IPS-NIHi7 (cell line): ENCODE results near the gene RSPH6A.
"Not testable (repeated sequence)": the region's sequence is repeated elsewhere in the genome, so short reads cannot be mapped to it uniquely, and the experiment has no call there.

Experiments
- DNase-seq: peaks from one replicate; pipeline ENCODE4 v3.0.0; 2012; ENCODE audit warnings: mixed read lengths; ENCODE audit errors: extremely low spot score

RSPH6A gene

DNA sequence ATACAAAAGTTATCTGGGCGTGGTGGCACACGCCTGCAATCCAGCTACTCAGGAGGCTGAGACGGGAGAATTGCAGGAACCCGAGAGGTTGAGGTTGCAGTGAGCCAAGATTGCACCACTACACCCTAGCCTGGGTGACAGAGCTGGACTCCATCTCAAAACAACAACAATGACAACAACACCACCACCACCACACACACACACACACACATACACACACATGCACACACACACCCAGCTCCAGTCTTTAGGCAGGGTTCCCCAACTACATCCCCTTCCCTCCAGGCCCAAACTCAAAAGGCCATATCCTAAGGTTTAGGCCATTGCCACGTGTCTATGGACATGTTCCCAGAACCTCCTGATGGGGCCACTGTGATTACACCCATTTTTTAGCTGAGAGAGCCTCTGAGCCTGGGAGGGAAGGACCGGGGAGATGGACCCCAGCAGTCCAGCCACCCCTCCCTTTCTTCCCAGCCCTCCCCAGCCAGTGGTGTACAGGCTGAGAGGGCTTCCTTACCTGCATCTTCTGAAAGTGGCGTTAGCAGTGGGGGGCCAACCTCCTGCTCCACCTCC, 13.4 kb downstream of the RSPH6A start:
- no peak for DNase-seq

DNA sequence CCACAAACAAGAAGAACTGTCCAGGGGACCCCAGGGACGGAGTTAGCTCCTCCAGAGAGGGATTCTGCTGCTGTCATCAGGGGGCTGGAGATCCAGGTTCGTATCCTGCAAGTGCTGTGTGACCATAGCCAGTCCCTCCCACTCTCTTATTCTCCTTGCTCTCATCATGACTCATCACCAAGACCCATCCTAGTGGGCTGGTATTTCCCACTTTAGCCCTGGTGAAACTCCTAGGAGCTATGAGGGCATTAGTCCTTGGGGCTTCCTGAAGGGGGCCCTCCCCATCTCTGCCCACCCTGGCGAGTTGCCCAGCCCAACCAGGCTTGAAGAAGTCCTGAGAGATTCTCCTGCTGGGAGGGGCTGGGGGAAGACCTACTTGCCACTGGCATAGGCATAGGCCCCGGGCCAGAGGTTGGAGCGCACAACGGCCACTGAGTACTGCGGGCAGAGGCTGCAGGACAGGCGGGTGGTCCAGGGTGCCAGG, 15.0 kb downstream of the RSPH6A start:
- DNase-seq = no peak

DNA sequence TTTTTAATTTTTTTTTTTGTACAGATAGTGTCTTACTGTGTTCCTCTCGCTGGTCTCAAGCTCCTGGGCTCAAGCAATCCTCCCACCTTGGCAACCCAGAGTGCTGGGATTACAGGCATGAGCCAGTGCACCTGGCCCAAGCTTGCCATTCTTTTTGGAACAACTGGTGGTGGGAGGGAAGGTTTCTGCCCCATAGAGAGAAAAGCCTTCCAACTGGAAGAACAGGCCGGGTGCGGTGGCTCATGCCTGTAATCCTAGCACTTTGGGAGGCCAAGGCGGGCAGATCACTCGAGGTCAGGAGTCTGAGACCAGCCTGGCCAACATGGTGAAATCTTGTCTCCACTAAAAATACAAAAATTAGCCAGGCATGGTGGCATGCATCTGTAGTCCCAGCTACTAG, 15.6 kb downstream of the RSPH6A start:
- not testable (repeated sequence) for DNase-seq

DNA sequence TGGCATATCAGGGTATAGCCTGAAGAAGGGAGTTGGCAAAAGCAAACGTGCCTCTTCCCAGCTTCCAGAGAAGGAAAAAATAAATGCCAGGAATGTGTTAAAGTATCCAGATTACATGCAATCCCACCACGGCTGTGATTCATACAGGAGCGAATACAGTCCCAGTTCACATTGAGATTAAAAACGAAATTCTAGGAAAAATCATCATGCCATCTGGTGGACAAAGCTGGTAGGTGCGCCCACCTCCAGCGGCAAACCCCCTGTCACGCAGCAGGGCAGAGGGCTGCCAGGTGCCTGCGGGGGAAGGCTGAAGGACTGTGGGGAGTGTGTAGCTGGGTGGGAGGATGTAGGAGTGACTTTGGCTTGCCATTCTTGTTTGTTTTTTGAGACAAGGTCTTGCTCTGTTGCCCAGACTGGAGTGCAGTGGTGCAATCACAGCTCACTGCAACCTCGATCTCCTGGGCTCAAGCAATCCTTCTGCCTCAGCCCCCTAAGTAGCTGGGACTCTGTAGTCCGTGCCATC, 16.1 kb downstream of the RSPH6A start:
- DNase-seq = peak; percentile 83

DNA sequence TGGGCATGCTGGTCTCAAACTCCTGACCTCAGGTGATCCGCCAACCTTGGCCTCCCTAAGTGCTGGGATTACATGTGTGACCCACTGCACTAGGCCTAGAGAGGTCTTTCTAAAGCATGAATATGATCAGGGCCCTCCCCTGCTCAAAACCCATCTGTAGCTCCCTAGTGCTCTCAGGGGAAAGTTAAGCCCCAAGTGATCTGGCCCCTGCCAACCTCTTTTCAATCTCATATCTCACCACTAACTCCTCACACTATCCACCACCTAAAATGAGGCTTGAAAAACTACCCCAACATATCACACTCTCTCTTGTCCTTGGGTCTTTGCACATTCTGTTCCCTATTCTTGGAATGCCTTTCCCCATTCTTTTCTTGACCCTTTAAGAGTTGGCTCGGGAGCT, 20.5 kb downstream of the RSPH6A start:
- no peak for DNase-seq

DNA sequence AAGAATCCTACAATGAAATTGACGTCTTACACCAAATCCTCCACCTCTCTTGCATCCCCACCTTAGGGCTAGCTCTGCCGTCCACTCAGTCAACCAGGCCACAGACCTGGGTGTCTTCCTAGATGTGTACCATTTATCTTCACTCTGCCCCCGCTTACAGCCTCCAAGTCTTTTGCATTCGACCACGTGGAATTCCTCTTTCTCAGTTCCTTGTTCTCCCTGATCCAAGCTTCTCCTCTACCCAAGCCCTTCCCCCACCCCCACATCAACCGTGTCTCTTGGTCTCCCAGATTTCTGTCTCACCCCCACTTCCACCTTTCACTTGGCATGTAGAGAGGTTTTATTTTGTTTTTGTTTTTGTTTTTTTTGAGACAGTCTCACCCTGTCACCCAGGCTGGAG, 21.2 kb downstream of the RSPH6A start:
- no peak for DNase-seq

DNA sequence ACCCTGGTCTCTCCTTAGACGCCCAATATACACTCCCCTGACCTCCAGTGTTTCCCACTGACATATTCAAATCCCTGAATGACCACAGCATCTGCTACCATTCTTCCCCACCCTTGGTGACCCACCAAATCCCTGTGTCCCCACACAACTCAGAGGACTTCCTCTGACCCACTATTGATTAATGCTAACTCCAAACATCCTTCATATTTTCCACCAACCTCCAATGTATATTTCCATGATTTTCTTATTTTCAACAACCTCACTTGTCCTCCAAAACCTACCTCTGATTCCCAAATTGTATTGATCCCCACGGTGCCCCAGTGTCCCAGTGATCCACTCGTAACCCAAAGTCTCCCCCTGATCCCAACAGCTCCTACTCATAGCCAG, 21.9 kb downstream of the RSPH6A start:
- DNase-seq = no peak

DNA sequence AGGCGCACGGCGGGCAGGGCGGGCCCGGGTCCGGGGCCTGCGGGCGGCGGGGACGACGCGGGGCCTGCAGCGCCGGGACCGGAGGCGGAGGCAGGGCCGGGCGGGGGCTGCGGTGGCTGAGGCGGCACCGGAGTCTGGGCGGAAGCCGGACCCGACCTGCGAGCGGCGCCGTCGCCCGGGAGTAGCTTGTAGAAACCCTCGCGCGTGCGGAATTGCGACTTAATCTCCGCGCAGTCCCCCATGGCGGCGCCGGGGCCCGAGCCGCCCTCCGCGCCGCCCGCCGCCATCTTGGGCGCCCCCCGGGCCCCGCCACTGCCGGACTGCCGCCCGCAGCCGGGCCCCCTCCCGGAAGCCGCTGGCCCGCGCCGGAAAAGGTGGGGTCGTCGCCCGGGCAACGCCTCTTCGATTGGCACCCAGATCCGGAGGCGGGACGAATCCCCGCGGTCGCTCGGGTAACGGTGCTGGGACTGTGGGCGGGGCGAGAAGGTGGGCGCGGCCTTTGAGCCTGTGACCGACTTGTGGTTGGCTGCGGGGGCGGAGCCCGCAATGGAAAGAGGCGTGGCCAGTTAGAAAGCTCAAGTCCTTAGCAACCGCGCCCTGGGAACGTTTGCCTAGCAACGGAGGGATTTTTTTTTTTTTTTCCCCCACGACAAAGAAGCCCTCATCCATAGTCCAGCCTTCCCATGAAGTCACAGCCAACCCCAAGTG, 22.5 kb downstream of the RSPH6A start, which contains the start of gene DMWD:
Gene DMWD (minus strand): TSS at position 376 of the 708 bp plus-strand sequence. CDS start 89 bp downstream, at position 287.
- peak; percentile 99 for DNase-seq

DNA sequence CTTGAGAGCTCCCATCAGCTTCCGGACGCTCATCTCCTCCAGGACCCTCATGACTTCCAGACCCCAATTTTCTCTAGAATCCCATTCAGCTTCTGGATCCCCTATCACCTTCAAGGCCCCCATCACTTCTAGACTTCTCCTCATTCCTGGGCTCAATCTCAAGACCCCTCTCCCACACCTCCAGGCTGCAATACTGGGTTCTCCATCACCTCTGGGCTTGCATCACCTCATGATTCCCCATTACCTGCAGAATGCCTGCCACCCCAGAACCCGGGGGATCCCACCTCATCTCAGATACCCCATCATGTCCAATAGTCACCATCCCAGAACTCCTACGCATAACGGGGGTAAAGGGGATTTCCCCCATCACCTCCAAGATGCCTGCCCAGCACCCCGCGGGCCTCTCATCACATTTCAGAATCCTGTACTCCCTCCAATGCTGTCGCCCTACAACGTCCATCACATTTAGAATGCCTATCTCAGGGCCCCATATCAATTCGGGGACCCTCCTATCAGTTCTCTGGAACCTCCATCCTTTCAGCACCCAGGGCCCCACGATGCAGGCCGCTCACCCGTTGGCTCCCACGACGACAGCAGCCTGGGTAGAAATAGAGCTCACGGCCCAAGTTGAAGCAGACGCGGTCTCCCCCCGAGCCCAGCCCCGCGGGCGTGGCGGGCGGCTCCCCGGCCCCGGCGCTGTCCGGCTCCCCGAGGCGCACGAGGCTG, 23.2 kb downstream of the RSPH6A start:
- no peak for DNase-seq

DNA sequence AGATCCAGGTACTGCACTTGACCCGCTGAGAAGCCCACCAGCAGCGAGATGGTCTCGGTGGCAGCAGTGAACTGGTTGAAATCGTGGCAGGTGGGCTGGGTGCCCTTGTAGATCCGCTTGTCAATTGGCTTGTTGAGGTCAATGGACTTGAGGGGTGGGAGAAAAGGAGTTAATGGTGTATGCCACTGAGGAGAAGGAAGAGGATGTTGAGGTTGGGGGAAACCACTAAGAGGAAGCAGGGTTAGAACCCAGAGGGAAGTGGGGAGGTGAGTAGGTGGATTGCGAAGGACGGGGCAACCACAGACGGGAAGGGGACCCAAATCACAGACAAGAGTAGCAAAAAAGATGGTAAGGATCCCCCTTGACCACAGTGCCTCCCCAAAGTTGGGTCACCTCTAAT, 24.2 kb downstream of the RSPH6A start:
- DNase-seq = no peak

DNA sequence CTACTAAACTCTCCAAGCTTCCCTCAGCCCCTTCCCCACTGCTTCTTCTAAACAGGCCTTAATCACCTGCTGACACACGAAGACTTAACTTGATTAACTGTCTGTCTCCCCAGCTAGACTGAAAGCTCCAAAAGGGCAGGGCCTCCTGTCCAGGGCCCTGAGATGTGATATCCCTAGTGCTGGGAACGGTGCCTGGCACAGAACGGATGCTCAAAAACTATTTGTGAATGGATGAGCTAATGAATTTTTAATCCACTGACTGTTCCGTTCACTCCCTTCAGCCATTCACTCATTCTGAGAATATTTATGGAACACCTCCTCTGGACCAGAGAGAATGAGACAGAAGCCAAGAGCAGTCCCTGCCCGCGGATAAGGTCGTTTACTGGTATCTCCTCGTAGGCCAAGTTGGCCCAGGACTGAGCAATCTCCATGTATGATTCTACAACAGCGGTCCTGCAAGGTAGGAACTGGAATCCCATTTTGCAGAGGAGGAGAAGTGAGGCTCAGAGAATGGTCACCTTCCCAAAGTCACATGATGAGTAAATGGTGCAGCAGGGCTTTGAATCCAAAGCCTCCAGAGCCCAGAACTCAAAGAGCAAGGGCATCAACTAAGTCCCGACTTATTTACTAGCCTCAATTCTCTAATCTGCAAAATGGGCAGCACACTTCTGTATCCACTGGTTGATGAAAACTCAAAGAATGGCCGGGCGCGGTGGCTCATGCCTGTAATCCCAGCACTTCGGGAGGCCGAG, 25.9 kb downstream of the RSPH6A start:
- DNase-seq = no peak

DNA sequence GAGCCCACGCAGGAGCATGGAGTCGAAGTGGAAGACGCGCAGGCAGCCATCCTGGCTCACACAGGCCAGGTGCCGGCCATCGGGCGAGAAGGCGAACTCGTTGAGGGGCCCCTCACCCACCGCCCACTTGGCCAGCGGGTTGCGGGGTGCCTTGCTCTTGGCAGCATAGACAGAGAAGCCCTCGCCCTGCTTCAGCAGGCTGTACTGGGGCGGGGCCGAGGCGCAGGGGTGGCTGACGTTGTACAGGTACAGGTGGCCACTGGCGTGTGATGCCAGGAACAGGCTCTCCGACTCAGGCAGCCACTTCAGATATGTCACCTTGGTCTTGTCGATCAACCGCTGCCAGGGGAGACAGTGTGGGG, 28.6 kb downstream of the RSPH6A start:
- DNase-seq = no peak

DNA sequence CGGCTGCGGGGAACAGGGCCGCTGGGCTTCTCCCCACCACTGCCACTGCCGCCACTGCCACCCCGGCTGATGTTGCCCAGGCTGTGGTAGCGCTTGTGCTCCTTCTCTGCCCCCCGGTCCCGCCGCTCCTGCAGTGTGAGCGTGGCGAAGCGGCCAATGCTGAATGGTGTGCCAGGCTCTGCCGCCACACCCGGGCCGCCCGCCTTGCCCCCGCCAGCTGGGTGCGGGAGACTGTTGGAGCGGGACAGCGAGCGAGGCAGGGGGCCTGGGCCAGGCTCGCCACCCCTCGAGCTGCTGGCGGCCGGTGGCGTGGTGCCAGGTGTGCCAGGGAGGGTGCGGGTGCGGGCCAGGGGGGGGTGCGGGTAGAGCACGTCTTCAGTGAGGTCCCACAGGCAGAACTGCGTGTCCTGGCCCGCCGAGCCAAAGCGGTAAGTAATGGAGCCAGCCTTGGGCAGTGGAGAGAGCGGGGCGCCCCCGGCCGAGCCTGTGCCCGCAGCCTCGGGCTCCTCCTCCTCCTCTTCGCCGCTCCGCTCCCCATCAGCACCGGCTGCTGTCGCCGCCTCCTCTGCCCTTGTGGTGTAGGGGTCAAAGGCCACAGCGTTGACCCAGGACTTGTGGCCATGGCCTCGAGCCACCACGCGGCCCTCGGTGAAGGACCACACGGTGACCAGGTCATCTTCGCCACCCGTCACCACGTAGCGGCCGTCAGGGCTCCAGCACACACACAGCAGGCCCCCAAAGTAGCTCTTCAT, 29.2 kb downstream of the RSPH6A start:
- no peak for DNase-seq

DNA sequence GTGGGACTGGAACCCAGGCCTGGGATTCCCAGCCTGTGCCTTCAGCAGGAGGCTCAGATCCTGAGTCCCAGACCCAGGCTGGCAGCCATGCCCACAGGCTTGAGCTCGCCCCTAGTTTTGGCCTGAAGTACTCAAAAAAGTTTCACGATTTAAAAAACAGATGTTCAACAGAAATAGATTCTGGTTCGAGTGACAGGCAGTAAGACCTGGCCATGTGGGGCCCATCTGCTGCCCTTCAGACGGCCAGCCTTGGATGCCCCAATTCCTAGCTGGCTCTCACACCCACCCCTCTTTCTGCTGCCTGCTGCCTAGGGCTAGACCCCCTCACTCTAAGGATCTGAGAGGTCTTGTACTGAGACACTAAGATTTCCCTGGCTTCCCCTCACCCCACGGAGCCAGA, 30.0 kb downstream of the RSPH6A start:
- DNase-seq = no peak

DNA sequence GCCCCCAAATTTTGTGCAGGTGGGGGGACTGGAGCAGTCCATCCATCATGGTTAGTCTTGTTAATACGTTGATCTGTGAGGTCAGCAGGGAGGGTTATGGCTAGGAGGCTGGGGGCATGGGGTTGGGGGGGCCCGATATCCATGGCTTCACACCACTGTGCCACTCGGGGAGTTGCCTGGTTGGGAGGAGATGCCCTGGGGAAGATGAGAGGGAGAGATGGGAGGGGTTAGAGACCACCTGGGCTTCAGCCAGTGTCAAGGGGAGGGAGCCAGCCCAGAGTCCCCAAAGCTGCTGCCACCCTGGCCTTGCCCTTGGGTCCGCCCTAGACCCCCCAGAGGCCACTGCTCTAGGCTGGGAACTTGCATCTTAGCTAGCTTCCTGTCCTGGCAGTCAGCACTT, 31.0 kb downstream of the RSPH6A start:
- DNase-seq = no peak

DNA sequence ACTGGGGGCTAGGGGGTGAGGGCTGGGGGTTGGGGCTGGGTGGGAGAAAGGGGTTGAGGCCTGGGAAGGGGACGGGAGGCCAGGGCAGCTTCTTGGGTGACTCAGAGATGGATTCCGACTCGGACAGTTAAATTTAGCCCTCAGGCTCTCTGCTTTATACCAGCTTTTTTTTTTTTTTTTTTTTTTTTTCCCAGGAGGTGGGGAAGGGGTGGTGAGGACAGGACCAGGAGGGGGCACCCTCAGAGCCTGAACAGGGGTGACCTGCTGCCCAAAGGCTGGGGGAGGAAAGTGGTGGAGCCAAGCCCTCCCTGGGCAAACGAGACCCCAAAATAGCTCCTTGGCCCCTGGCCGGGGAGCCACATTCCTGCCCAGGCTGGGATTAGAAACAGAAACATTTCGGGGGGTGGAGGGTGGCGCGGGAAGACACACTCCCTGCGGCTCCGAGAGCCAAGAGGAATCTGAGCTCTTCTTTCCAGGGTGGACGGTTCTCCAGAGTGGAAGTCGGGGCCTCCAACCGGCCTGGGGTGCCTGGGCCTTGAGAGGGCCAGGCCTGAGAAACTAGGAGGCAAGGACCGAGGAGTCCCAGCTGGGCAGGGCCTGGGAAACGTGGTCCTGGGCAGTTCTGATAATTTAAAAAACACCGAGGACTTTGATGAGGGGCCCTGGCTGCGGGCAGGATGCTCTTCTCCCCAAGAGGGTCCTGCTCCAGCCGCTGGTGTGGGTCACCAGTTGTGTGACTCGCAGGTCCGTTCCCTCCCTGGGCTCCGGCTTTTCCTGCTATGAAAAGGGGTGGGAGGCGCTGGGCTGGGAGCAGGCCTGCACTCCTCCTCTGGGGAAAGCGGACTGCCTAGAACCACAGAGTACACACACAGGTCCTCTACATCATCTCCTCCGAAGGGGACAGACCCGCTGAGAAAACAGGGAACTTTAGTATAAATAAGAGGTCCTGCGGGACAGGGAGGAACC, 32.0 kb downstream of the RSPH6A start:
- DNase-seq = no peak

DNA sequence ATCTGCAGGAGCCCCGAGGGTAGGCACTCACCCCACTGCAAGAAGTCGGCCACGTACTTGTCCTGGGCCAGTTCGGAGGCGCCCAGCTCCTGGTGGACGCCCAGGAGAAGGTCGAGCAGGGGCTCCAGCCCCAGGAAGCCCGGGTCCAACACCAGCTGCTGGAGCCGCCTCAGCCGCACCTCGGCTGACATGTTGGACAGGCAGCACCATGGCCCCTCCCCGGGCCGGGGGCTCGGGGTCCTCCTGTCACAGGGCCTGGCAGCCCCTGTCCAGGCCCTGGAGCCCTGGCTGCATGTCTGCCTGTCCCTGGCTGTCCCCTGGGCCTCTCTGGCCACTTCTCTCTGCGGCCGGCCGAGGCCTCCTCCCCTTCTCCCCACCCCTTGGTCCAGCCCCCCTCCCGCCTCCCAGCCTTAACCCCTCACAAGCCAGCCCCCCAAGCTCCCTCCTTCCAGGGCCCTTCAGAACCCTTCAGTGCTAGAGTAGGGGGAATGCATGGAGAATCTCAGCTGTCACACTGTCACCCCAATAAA, 32.9 kb downstream of the RSPH6A start, which contains the start of gene DMPK:
Gene DMPK (minus strand): TSS at position 329 of the 530 bp plus-strand sequence. CDS start 138 bp downstream, at position 191.
- no peak for DNase-seq

DNA sequence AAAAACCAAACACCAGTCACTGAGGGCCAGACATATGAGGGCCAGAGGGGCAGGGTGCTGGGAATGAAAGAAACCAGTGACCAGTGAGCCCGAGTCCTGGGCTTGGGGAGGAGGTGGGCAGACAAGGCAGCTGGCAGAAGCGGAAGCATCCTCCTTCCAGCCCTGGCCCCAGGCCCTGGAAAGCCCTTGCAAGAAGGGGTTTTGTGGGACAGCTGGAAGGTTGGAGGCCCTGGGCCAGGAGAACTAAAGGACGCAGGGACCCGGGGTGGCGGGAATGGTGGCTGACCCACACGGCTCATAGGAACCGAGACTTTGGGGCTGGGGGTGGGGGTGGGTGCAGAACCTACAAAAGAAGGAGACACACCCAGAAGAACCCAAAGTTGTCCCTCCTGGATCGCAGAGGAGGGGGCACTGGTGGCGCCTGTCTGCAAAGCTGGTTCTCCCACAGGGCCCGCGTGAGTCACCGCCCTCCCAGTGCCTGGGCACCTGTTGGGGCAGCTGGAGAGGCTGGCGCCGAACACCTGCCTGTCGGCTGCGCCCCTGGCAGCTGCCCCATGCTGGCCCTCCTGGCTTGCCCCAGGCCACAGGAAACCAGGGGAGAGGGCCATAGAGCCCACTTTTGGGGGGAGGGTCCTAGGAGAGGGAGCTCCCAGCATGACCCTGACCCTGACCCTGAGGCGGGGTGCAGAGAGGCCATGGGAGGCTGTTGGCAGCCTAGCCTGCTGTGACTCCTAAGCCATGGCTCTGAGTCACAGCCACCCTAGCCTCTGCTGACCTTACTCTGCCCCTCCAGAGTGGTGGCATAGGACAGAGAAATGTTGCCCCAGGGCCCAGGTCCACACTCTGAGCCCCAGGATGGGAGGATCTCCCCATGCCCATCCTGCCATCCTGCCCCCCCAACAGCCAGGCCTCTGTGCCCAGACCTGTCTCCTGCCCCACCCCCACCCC, 33.6 kb downstream of the RSPH6A start:
- no peak for DNase-seq
